GM12891 (cell line): Measurements from ENCODE around the gene STAT5B.

Experiments used
- PAX5 ChIP-seq: IDR thresholded peaks from 2 replicates; pipeline ENCODE4 v1.6.1; 2011; ENCODE audit warnings: low read length, moderate library complexity, mild to moderate bottlenecking; ENCODE audit not compliant: insufficient read depth, severe bottlenecking
- POLR2A ChIP-seq: IDR thresholded peaks from 2 replicates; pipeline ENCODE4 v1.6.1; 2011; ENCODE audit warnings: low read depth, low read length, control low read depth
- POLR2AphosphoS5 ChIP-seq: IDR thresholded peaks from 2 replicates; pipeline ENCODE4 v1.6.1; 2011; ENCODE audit warnings: low read depth, low read length, control low read depth
- POU2F2 ChIP-seq: IDR thresholded peaks from 2 replicates; pipeline ENCODE4 v1.6.1; 2011; ENCODE audit warnings: low read depth, mild to moderate bottlenecking, control low read depth, low read length, moderate library complexity
- SPI1 ChIP-seq: IDR thresholded peaks from 2 replicates; pipeline ENCODE4 v1.6.1; 2011; ENCODE audit warnings: low read depth, low read length, control low read depth
- TAF1 ChIP-seq: IDR thresholded peaks from 2 replicates; pipeline ENCODE4 v1.6.1; 2011; ENCODE audit warnings: low read depth, low read length, control low read depth

- no peak for TF ChIP-seq POLR2A
- no peak for TF ChIP-seq TAF1
- no peak for TF ChIP-seq POLR2AphosphoS5
- TF ChIP-seq PAX5: no peak
- no peak for TF ChIP-seq POU2F2
- no peak for TF ChIP-seq SPI1
Observed at GRCh38 chr17:42253578-42253977, 22.6 kb downstream of the STAT5B start.
